Activated CD4-positive, alpha-beta T cell treated with anti-CD3 and anti-CD28 coated beads, Interleukin-2, amount 10 ng/mL, durations not matched to agents 7 days and 5 days (primary cell): ENCODE data around the gene LMNB1. TPM values are rescaled to one million over a fixed set of nuclear protein-coding genes. Genes with fewer than 3 reads are reported as not detected.
A peak's percentile ranks its signal among the peaks of the same experiment; 100 is the strongest.
"Not testable (repeated sequence)": the region's sequence is repeated elsewhere in the genome, so short reads cannot be mapped to it uniquely, and the experiment has no call there.

Source experiments
- CTCF ChIA-PET: fragments of 350-600 bp; sonication (Branson Sonifier 250); formaldehyde crosslinking; loops from one replicate; lab custom pipeline; 2021; ENCODE audit warnings: antibody characterized with exemption; lab: Charles Lee
- POLR2A ChIA-PET: fragments of 350-600 bp; sonication (Branson Sonifier 250); formaldehyde crosslinking; loops from one replicate; lab custom pipeline; 2021; ENCODE audit warnings: antibody characterized with exemption; lab: Charles Lee
- DNase-seq: peaks from one replicate; pipeline ENCODE4 v3.0.0-alpha.2; 2020
- H3K27ac Mint-ChIP-seq: one replicate; pipeline ENCODE4 v1.8.0; 2021; ENCODE audit warnings: mild to moderate bottlenecking, moderate library complexity, mixed read lengths
- H3K27me3 Mint-ChIP-seq: one replicate; pipeline ENCODE4 v1.8.0; 2021; ENCODE audit warnings: mixed read lengths
- H3K36me3 Mint-ChIP-seq: one replicate; pipeline ENCODE4 v1.8.0; 2021; ENCODE audit warnings: low read depth, mixed read lengths
- H3K4me1 Mint-ChIP-seq: one replicate; pipeline ENCODE4 v1.8.0; 2021; ENCODE audit warnings: mixed read lengths
- H3K4me3 Mint-ChIP-seq: one replicate; pipeline ENCODE4 v1.8.0; 2021; ENCODE audit warnings: mild to moderate bottlenecking, moderate library complexity, mixed read lengths
- H3K9me3 Mint-ChIP-seq: one replicate; pipeline ENCODE4 v1.8.0; 2021; ENCODE audit warnings: mixed read lengths
- total RNA-seq, 2 experiments: library from RNA; stranded (reverse); gene quantifications; one replicate each; pipeline ENCODE4 v1.2.3, GENCODE V29; 2021

Gene LMNB1
- 100 to 1,000 TPM; 326 to 337 TPM for total RNA-seq

- DNase-seq: peak; percentile 95
- Mint-ChIP-seq H3K4me1 (peaks cover 36% of the 10 kb centered on the region), H3K27ac (peak within 1 kb of the TSS; percentile 99), H3K27me3 (no peaks in the 10 kb centered on the region), H3K36me3 (peaks cover 27% of the 10 kb centered on the region), H3K4me3 (peak within 1 kb of the TSS; percentile 95), H3K9me3 (no peaks in the 10 kb centered on the region)
- CTCF ChIA-PET: interaction anchor here (0.8 to 9.1 kb wide), 10 partner anchors 12 to 99 kb away, joined by 3 to 107 read pairs (median 6); no protein-coding TSS in a partner anchor
- POLR2A ChIA-PET: interaction anchor here (0.6 to 2.4 kb wide), 6 partner anchors 14 to 39 kb away, joined by 3 to 12 read pairs (median 3); no protein-coding TSS in a partner anchor
Observed at GRCh38 chr5:126776499-126777256, at the start of gene LMNB1. LMNB1 (plus strand) TSS chr5:126777136; CDS start chr5:126777509, 373 bp downstream.

- Mint-ChIP-seq H3K4me1 (peaks cover 20% of the 10 kb centered on the region), H3K4me3 (no peak overlapping the region), H3K27me3 (no peaks in the 10 kb centered on the region), H3K9me3 (no peaks in the 10 kb centered on the region), H3K36me3 (no peaks in the 10 kb centered on the region), H3K27ac (no peak overlapping the region)
- ChIA-PET CTCF (interaction anchor here (0.6 kb wide), 1 partner anchor 294 kb away, joined by 4 read pairs; no protein-coding TSS in a partner anchor), POLR2A (no interaction called here)
- no peak for DNase-seq
Observed at GRCh38 chr5:126732716-126733115, 44.2 kb upstream of the LMNB1 start.

GRCh38 chr5:126734573-126734972 lies 42.4 kb upstream of the LMNB1 start:
- POLR2A ChIA-PET, DNase-seq, H3K36me3 Mint-ChIP-seq, H3K4me3 Mint-ChIP-seq, H3K27ac Mint-ChIP-seq, H3K9me3 Mint-ChIP-seq, H3K27me3 Mint-ChIP-seq: not testable (repeated sequence)
- H3K4me1 Mint-ChIP-seq: peaks cover 20% of the 10 kb centered on the region
- CTCF ChIA-PET: interaction anchor here (1.3 kb wide), 1 partner anchor 43 kb away, joined by 4 read pairs; no protein-coding TSS in a partner anchor

- H3K27me3 Mint-ChIP-seq: peaks cover 2% of the 10 kb centered on the region
- ChIA-PET POLR2A (no interaction called here), CTCF (interaction anchor here (0.6 to 2.1 kb wide), 4 partner anchors 11 to 289 kb away, joined by 3 to 6 read pairs (median 4); partner anchors contain the start of gene LMNB1)
- no peak for DNase-seq
- H3K4me3 Mint-ChIP-seq: no peak overlapping the region
- H3K27ac Mint-ChIP-seq: no peak overlapping the region
- no peaks in the 10 kb centered on the region for H3K9me3 Mint-ChIP-seq
- H3K36me3 Mint-ChIP-seq: no peaks in the 10 kb centered on the region
- H3K4me1 Mint-ChIP-seq: peaks cover 4% of the 10 kb centered on the region
Observed at GRCh38 chr5:126736141-126736540, 40.8 kb upstream of the LMNB1 start.

DNA sequence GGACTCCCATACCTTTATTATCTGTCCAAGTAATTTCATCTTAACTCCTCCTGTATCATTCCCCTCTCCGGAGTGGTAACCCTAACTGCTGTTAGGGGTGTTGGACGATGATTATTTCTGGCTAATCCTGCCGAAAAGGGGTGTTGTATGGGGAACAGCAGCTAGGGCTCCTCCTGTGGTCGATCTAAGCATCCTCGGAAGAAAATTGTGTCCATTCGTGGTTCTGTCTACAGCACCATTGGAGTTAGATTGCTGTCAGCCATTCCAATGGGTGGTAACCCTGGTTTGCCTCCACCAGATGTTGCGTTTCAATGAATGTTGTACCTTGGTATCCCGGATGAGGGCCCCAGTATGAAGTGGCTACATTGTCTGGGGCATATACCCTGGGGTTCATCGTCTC lies 35.6 kb upstream of the LMNB1 start:
- CTCF ChIA-PET: no interaction called here
- Mint-ChIP-seq H3K4me3 (no peak overlapping the region), H3K27me3 (peaks cover 2% of the 10 kb centered on the region), H3K36me3 (no peaks in the 10 kb centered on the region), H3K4me1 (peaks cover 9% of the 10 kb centered on the region), H3K9me3 (no peaks in the 10 kb centered on the region), H3K27ac (no peak overlapping the region)
- POLR2A ChIA-PET: no interaction called here
- no peak for DNase-seq

DNA sequence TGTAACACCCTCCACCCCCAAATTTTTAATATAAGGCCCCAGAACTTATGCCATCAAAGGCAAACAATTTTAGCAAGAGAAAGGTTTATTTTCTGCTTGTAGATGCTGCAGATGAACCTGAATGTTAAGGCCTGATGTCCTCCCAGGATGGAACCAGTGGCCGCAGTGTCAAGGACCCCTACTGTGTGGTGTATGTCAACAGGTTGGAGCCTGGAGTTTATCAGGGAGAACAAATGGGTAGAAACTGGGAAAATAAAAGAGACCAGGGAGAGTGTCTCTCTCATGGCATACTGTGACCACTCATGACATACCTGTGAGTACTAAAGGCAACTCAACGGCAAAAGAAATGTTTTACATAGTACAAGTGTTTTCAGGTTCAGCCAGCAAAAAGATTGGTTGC lies 34.5 kb upstream of the LMNB1 start:
- no peak for DNase-seq
- Mint-ChIP-seq H3K27me3 (peaks cover 2% of the 10 kb centered on the region), H3K4me1 (peaks cover 15% of the 10 kb centered on the region), H3K4me3 (no peak overlapping the region), H3K36me3 (no peaks in the 10 kb centered on the region), H3K9me3 (no peaks in the 10 kb centered on the region), H3K27ac (no peak overlapping the region)
- POLR2A ChIA-PET: no interaction called here
- CTCF ChIA-PET: no interaction called here

DNA sequence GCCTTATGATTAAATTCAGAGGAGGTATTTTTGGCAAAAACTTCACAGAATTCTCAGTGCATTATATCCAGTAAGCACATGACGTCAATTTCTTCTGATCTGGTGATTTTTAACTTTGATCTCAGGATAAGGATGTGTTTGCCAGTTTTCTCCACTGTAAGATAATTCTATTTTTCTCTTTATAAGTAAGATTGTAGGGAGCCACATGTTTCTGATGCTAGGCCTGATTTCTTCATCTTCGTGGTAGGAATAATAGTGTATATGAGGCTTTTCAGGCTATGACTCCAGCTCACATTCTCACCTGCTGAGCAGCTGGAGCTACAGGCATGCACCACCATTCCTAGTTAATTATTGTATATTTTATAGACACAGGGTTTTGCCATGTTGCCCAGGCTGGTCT lies 32.1 kb upstream of the LMNB1 start:
- H3K4me1 Mint-ChIP-seq: peaks cover 31% of the 10 kb centered on the region
- DNase-seq: no peak
- no peaks in the 10 kb centered on the region for H3K9me3 Mint-ChIP-seq
- no peak overlapping the region for H3K27ac Mint-ChIP-seq
- no peaks in the 10 kb centered on the region for H3K27me3 Mint-ChIP-seq
- CTCF ChIA-PET: no interaction called here
- no peak overlapping the region for H3K4me3 Mint-ChIP-seq
- no peaks in the 10 kb centered on the region for H3K36me3 Mint-ChIP-seq
- POLR2A ChIA-PET: no interaction called here

GRCh38 chr5:126745259-126745992 lies 31.5 kb upstream of the LMNB1 start:
- no peaks in the 10 kb centered on the region for H3K9me3 Mint-ChIP-seq
- H3K36me3 Mint-ChIP-seq: no peaks in the 10 kb centered on the region
- no peak overlapping the region for H3K4me3 Mint-ChIP-seq
- ChIA-PET POLR2A (interaction anchor here (0.7 kb wide), 1 partner anchor 28 kb away, joined by 3 read pairs; no protein-coding TSS in a partner anchor), CTCF (no interaction called here)
- H3K4me1 Mint-ChIP-seq: peaks cover 34% of the 10 kb centered on the region
- H3K27me3 Mint-ChIP-seq: no peaks in the 10 kb centered on the region
- H3K27ac Mint-ChIP-seq: no peak overlapping the region
- no peak for DNase-seq

- DNase-seq: no peak
- ChIA-PET POLR2A (interaction anchor here (0.9 kb wide), 1 partner anchor 12 kb away, joined by 3 read pairs; no protein-coding TSS in a partner anchor), CTCF (interaction anchor here (1.1 to 1.9 kb wide), 2 partner anchors 22 to 67 kb away, joined by 3 to 6 read pairs; no protein-coding TSS in a partner anchor)
- Mint-ChIP-seq H3K27me3 (no peaks in the 10 kb centered on the region), H3K9me3 (no peaks in the 10 kb centered on the region), H3K4me3 (no peak overlapping the region), H3K27ac (no peak overlapping the region), H3K36me3 (no peaks in the 10 kb centered on the region), H3K4me1 (peaks cover 37% of the 10 kb centered on the region)
Observed at GRCh38 chr5:126746290-126746689, 30.6 kb upstream of the LMNB1 start.

DNA sequence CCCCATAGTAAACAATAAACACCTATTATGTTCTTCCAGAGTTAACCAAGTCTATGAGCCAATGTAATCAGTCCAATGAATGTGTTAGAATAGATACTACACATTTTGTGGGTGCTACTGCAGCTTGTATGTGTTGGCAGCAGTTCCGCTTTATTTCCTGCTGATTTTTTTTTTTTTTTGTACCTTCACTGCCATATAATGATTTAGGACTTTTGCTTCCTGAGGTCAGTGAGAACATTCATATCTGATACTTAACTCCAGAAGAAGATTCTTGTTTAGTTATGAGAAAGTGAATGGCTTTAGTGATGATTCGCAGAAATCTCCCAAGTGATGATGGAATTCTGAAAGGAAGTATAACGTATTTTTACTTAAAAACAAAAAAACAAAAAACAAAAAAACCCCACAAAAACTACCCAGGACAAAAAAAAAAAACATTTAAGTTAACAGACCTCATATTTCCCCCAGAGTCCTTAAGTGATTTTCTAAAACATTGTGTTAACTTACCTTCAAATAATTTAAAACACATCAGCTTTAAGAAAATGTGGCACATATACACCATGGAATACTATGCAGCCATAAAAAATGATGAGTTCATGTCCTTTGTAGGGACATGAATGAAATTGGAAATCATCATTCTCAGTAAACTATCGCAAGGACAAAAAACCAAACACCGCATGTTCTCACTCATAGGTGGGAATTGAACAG lies 24.7 kb upstream of the LMNB1 start:
- CTCF ChIA-PET: no interaction called here
- H3K27me3 Mint-ChIP-seq: no peaks in the 10 kb centered on the region
- no peak overlapping the region for H3K27ac Mint-ChIP-seq
- H3K9me3 Mint-ChIP-seq: peaks cover 3% of the 10 kb centered on the region
- POLR2A ChIA-PET: no interaction called here
- no peak for DNase-seq
- H3K4me1 Mint-ChIP-seq: peaks cover 35% of the 10 kb centered on the region
- peaks cover 4% of the 10 kb centered on the region for H3K36me3 Mint-ChIP-seq
- no peak overlapping the region for H3K4me3 Mint-ChIP-seq

DNA sequence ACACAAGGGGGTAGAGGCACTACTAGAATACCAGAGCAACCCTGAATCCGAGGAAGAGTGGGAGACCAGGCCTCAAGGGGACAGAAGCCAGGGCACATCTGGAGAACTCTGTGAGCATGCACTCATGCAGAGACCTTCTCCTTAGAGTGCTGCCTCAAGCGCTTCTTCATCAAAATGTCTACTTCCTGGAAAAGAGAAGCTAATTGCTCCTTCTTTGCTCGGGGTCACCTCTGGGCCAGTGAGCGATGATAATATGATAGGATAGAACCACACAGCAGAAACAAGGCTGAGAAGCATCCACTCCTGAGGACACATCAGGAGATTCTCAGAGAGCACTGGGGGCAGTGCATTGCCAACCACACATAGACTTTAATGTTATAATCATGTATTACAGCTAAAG lies 23.7 kb upstream of the LMNB1 start:
- peaks cover 4% of the 10 kb centered on the region for H3K36me3 Mint-ChIP-seq
- H3K4me3 Mint-ChIP-seq: no peak overlapping the region
- DNase-seq: no peak
- H3K4me1 Mint-ChIP-seq: peaks cover 33% of the 10 kb centered on the region
- POLR2A ChIA-PET: no interaction called here
- H3K27ac Mint-ChIP-seq: no peak overlapping the region
- peaks cover 3% of the 10 kb centered on the region for H3K9me3 Mint-ChIP-seq
- H3K27me3 Mint-ChIP-seq: no peaks in the 10 kb centered on the region
- CTCF ChIA-PET: interaction anchor here (0.6 to 0.7 kb wide), 2 partner anchors 16 to 22 kb away, joined by 3 read pairs; no protein-coding TSS in a partner anchor

DNA sequence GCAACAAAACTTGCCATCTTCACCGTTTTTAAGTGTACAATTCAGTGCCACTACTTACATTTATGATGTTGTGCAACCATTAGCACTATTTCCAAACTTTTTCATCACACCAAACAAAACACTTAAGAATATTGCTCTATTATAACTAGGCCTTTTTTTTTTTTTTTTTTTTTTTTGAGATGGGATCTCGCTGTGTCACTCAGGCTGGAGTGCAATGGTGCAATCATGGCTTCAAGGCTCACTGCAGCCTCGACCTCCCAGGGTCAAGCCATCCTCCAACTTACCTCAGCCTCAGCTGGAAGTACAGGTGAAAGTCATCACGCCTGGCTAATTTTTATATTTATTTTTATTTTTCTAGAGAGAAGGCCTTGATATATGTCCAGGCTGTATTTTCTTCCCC lies 22.3 kb upstream of the LMNB1 start:
- peaks cover 4% of the 10 kb centered on the region for H3K36me3 Mint-ChIP-seq
- H3K4me1 Mint-ChIP-seq: peaks cover 41% of the 10 kb centered on the region
- DNase-seq: no peak
- ChIA-PET CTCF (interaction anchor here (0.5 to 1.7 kb wide), 4 partner anchors 18 to 138 kb away, joined by 3 to 6 read pairs (median 4); partner anchors contain the start of gene LMNB1), POLR2A (no interaction called here)
- H3K27me3 Mint-ChIP-seq: no peaks in the 10 kb centered on the region
- no peak overlapping the region for H3K4me3 Mint-ChIP-seq
- no peak overlapping the region for H3K27ac Mint-ChIP-seq
- peaks cover 3% of the 10 kb centered on the region for H3K9me3 Mint-ChIP-seq
